ENCODE data around the gene SSC5D.
"Not testable (repeated sequence)": the region's sequence is repeated elsewhere in the genome, so short reads cannot be mapped to it uniquely, and the experiment has no call there.

The SSC5D gene

DNA sequence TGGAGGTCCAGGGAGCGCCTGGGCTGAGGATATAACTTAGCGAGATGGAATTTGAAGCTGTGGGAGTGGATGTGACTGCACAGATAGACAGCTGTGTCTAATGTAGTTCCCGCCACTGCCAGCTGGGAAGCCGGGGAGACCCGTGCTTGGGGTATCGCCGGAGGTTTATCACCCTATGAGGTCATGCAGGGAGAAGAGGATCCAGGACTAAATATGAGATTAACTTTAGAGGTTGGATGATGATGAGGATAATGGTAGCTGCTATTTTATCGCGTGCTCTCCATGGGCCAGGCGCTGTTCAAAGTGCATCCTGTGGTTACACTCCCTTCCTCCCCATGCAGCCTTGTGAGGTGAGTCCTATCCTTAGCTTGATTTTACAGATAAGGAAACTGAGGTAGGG, 19.9 kb downstream of the SSC5D start:
- DNase-seq: no peak

DNA sequence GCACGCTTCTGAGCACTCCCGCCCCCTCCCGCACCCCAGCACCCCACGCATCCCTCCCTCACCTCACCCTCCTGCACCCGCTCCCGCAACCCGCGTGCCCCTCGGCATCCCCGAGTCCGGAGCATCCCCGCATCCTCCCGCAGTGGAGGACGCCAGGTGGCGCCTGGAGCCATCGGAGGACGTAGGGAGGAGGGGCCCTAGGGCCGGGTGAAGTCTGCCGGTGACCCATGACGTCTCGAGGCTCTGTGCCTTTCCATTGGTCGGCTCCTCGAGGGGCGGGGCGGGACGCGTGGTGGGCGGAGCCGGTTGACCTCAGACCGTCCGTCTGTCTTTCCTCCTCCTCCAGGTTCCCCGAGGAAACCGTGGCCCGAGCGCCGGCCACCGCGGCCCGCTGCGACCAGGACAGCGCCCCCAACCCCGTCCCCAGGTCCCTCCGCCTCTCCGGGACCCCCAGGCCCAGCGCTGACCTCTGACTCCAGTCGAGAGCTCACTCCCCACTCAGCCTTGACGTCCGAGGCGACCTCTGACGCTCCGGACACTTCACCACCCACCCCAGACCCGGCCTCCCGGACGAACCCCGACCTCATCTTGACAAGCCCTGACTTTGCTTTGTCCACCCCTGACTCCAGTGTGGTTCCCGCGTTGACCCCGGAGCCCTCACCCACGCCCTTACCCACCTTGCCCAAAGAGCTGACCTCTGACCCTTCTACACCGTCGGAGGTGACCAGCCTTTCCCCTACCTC, 28.8 kb downstream of the SSC5D start:
- DNase-seq: peak; percentile 96

DNA sequence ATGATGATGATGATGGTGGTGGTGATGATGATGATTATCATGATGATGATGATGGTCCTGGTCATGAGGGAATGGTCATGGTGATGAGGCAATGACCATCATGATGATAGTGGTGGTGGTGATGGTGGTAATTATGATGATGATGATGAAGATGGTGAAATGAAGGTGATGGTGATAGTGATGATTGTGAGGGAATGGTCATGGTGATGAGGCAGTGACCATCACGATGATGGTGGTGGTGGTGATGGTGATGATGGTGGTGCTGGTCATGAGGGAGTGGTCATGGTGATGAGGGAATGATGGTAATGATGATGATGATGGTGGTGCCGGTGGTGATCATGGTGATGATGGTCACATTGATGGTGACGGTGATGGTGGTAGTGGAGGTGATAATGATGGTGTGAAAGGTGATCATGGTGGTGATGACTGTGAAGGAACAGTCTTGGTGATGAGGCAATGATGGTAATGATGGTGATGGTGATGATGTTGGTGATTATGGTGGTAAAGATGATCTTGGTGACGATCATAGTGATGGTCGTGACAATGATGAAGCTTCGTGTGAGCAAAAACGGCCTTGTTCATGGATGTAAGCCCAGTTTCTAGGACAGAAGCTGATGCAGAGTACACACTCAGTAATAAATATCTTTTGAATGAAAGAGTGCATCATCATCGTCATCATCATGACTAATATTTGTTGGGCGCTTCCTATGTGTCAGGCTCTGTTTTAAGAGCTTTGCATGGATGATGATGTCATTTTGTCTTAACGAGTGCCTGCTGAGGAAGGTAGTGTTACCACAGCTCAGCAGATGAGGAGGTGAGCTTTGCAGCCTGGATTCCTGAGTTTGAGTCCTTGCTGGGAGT, 31.4 kb downstream of the SSC5D start:
- no peak for DNase-seq

DNA sequence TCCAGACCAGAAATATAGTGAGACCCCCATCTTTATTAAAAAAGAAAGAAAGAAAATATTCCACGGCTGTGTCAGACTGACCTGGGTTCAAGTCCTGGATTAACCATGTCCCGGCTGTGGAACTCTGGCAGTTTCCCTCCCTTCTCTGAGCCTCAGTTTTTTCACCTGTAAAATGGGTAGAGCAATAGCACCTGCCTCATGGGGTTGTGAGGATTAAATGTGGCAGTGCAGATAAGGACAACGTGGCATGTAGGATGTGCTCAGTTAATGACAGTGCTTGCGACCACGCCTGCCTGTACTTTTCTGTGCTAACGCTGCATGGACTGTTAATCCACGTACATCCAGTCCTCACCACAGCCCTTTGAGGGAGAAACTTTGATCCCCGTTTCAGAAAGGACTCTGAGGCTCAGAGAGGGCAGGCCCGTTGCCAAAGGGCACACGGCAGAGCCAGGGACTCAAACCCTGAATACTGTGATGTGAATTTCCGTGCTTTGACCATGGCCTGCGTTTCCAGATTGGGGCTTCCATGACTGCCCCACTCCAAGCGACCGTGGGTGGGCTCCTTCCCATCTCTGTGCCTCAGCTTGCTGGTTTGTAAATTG, 32.6 kb downstream of the SSC5D start:
- DNase-seq: peak; percentile 46

DNA sequence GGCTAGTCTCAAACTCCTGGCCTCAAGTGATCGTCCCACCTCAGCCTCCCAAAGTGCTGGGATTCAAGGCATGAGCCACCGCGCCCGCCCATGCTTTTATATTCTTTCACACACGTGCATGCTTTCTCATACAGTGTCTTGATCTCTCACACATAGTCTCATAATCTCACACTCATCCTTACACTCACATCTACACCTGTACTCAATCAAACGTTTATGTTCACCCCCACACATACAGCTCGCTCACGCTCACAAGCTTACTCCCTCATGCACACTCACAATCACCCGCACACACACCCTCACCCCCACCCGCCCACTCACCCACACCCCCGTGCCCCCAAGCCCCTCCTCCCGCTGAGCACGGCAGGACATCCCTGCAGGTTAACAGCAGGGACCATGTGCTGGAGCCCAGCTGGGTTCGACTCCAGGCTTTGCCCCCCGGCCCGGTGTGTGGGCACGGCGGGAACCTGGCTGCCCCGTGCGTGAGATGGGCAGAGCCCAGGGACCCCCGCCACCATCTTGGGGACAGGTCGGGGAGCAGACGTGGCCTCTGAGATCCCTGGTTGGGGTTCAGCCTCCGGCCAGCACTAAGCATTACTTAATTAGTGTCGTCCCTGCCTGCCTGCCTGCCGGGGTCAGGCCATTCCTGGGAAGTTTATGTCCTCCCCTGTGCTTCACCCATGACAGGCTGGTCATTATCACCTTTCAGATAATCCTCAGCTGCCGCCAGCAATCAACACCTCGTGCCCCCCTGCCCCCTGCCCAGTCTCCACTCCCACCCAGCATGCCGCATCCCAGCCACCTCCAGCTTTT, 37.3 kb downstream of the SSC5D start:
- no peak for DNase-seq

DNA sequence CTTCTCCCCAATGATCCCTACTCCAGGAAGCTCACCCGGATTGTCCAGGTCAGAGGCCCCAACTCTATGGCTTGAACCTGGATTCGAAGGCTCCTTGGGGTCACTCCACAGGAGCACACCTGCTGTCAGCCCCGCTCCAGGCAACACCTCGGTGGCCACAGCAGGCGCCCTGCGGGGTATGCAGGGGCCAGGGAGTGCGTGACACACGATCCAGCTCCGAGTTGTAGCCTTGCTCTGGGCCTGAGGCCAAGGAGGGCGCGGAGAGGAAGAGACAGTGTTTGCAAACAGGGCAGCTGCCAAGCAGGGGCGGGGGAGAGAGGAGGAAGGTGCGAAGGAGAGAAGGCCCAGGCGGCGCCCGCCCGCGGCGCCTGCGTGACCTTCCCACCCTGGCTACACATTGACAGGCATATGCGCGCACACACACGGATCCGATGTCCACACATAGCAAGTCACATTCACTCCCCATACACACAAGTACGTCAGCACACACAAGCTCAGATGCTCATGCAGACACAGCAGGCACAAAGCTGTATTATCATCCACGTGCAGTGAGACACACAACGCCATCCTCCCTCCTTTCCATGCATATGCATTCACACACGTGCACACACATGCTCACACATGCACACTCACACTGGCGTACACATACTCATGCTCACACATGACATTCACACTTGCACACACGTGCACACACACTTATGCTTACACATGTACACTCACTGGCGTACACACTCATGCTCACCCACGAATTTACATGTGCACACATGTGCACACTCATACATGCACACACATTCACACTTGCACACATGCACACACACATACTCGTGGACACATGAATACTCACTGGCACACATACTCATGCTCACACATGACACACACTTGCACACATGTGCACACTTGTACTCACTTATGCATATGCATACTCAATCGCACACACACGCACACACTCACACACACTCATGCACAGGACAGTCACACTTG, 38.3 kb downstream of the SSC5D start:
- DNase-seq: peak; percentile 63

DNA sequence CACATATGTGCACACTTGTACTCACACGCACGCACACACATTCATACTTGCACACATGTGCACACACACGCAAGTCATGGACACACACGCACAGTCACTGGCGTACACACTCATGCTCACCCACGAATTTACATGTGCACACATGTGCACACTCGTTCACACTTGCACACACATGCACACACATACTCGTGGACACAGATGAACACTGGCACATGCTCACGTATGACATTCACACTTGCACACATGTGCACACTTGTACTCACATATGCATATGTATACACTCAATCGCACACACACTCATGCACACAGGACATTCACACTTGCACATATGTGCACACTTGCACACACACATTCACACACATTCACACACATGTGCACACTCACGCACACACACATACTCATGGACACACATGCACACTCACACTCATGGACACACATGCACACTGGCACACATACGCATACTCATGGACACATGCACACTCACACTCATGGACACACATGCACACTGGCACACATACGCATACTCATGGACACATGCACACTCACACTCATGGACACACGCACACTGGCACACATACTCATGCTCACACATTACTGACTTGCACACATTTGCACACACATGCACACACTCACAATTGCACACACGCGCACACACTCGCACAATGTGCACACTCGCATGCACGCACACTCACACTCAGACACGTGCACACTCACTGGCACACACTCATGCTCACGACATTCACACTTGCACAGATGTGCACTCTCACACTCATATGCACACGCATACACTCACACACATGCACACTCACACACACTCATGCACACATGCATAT, 39.2 kb downstream of the SSC5D start:
- no peak for DNase-seq

DNA sequence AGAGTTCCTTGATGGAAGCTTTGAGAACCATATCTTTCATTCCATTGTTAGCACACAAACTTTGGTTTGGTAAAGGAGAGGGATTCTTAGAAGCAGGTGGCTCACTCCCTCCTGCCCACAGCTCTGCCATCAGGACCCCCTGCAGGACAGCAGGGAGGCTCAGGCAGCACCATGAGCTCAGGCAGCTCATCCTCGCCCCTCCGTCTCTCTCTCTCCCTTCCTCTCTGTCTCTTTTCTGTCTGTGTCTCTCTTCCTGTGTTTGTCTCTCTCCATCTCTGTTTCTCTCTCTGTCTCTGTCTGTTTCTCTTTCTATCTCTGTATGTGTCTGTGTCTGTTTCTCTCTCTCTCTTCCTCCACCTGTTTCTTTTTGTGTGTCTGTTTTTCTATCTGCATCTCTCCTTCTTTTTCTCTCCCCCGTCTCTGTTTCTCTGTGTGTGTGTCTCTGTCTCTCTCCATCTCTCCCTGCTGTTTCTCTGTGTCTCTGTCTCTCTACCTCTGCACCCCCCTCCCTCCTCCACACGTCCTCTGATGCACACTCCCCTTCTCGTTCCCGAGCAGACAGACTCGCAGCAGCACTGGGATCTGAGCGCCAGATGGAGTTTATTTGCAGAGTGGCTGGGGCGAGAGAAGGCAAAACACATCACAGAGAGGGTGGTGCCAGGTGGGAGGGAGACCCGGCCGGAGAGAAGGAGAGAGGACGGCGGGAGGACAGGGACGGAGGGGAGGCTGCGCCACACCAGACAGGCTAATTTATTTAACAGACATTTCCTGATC, 40.0 kb downstream of the SSC5D start:
- no peak for DNase-seq

DNA sequence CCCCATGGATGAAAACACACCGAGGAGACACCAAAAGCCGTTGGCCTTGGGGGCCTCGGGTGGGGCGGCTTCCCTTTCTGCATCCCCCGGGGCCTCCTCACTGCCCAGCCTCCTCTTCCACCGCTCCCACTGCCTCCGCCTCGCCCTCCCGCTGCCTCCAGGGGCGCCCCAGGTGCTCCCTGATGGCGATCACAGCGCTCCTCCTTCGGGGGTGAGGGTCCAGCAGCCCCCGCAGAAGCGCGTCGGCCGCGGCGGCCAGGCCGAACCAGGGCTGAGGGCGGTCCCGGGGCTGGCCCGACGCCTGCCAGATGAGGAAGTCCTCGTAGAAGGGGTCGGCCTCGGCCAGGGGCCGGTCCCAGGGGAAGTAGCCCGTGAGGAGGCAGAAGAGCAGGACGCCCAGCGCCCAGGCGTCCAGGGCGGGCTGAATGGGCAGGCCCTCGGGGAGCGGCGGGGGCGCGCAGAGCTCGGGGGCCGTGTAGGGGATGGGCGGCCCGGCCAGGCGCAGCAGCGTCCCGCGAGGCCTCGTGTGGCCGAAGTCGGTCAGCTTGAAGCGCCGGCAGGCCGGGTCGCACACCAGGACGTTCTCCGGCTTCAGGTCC, 41.5 kb downstream of the SSC5D start:
- DNase-seq: no peak

DNA sequence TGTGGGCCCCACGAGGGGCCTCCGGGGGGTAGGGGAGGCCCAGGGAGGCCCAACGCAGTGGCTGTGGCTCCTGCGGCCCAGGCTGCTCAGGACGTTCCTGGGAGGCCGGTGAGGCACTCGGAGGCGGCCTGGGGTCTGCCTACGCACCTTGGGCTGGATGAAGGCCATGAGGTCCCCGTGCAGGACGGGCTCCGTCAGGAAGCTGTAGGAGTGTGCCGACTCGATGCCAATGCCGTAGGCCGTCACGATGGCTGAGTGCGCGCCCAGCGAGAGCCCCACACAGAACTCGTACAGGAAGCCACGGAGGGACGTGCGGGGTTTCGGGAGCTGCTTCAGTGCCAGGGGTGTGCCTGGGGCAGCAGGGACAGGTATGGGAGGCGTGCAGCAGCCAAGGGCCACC, 42.8 kb downstream of the SSC5D start:
- DNase-seq: no peak

DNA sequence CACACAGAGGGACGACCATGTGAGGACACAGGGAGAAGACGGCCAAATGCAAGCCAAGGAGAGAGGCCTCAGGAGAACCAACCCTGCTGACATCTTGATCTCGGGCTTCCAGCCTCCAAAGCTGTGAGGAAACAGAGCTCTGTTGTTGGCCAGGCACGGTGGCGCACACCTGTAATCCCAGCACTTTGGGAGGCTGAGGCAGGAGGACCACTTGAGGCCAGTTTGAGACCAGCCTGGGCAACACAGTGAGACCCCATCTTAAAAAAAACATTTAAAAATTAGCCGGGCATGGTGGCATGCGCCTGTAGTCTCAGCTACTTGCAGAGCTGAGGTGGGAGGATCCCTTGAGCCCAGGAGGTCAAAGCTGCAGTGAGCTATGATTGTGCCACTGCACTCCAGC, 46.0 kb downstream of the SSC5D start:
- DNase-seq: not testable (repeated sequence)

DNA sequence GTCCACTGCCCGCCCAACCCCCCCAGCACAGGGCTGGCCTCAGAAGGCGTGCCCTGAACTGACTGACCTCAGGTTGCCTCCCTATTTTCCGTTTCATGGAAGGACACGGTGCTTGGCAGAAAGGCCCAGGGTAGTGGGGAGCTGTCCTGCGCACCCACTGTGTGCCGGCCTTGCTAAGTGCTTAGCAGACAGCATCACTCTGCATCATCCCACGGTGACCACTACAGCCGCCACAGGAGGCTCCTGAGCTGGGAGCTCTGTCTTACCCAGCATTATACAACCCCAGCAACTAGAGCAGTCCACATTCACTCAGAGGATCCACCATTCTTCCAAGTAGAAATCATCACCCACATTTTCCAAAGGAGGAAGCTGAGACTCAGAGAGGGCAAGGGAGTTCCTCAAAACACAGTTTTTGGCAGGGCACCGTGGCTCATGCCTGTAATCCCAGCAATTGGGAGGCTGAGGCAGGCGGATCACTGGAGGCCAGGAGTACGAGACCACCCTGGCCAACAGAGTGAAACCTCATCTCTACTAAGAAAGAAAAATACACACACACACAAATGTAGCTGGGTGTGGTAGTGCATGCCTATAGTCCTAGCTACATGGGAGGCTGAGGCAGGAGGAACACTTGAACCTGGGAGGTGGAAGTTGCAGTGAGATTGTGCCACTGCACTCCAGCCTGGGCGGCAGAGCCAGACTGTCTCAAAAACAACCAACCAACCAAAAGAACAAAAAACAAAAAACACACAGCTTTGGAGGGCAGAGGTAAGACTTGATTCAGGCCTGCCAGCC, 47.1 kb downstream of the SSC5D start:
- DNase-seq: no peak

DNA sequence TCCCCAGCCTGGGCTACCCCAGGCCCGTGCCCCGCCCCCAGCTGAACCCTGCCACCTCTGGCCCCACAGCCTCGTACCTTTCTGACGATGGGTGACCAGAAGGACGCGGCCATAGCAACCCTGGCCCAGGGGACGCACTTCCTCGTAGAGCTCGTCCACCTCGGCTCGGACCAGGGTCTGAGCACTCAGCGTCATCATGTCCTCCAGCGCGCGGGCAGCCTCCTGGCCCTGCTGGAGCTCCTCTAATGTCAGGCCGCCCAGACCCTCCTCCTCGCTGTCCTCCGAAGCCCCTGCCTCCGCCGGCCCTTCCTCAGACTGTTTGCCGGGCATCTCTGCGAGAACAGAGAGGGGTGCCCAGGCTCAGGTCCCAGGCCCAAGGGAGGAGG, 47.7 kb downstream of the SSC5D start:
- DNase-seq: no peak

DNA sequence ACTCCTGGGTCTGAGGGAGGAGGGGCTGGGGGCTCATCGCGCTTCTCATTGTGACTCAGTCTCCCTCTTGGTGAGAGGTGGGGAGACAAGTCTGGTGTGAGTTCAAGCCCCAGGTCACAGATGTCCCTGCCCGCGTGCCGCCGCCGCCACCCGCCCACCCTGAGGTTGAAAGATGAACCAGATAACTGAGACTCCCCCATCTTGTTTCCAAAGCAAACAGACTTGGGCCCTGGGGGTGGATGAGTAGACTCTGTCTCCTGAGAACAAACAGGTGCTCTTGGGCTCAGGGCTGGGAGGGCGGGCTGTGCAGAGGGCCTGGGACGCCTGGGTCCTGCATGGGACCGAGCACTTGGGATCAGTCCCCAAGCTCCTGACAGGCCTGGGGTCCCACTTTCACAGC, 48.1 kb downstream of the SSC5D start:
- no peak for DNase-seq

DNA sequence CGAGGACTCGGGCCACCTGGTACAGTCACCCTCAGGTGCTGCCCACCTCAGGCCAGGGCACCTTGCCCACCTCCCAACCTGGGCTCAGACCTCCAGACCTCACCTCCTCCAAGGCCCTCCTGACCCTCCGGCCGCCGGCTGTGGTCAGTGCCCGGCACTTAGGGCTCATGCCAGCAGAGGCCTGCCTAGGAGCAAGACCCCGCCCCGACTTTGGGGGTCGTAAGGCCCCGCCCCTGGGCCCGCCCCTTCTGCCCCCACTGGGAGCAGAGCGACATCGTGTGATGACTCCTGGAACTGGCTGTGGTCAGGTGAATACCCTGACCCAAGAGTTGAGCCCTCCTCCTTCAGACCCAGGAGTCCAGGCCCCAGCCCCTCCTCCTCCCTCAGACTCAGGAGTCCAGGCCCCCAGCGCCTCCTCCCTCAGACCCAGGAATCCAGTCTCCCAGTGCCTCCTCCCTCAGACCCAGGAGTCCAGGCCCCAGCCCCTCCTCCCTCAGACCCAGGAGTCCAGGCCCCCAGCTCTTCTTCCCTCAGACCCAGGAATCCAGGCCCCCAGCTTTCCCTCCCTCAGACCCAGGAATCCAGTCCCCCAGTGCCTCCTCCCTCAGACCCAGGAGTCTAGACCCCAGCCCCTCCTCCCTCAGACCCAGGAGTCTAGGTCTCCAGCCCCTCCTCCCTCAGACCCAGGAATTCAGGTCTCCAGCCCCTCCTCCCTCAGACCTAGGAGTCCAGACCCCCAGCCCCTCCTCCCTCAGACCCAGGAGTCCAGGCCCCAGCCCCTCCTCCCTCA, 48.9 kb downstream of the SSC5D start, which contains the start of gene SBK2:
Gene SBK2 (minus strand): TSS at position 183 of the 790 bp plus-strand sequence. CDS start 839 bp downstream, outside the sequence.
- no peak for DNase-seq

DNA sequence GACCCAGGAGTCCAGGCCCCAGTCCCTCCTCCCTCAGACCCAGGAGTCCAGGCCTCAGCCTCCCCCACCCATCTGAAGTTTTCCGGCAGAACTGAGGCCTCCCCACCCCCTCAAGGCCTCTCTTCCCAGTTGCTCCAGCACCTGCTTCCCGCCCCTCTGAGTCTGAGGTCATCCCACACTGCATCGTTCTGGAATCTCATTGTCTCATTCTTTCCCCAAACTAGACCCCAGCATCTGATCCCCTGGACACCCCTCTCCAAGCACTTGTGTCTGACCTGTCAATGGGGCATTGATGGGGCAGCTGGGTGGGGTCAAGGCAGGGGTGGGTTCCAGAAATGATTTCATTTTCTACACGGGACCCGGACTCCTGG, 49.5 kb downstream of the SSC5D start:
- no peak for DNase-seq

DNA sequence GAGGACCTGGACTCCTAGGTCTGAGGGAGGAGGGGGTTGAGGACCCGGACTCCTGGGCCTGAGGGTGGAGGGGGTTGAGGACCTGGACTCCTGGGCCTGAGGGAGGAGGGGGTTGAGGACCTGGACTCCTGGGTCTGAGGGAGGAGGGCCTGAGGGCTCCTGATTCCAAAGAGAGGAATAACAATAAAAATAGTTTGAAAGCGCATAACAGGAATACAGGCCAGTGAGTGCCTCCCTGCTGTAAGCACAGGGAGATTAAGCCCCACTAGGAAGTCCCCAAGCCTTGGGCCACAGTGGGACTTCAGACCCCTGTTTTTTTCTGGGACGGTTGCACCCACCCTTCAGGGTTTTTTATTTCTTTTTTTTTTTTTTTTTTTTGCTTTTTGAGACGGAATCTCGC, 49.9 kb downstream of the SSC5D start:
- no peak for DNase-seq
